CD4-positive, CD25-positive, alpha-beta regulatory T cell (primary cell): ENCODE measurements around the gene C1GALT1. TPM values are rescaled to one million over a fixed set of nuclear protein-coding genes. Genes with fewer than 3 reads are reported as not detected.

Experiments used
- ATAC-seq, 2 donors: fragments of 150-1000 bp; cut with Tn5 transposase; one replicate each; pipeline ENCODE4 v1.10.0; 2021; ENCODE audit warnings: low read depth in 2 of 2, moderate number of reproducible peaks in 2 of 2, moderate library complexity in 1 of 2
- DNase-seq, 3 donors: peaks; one replicate each; pipeline versions ENCODE4 v3.0.0 to v3.0.0-alpha.2; 2012 to 2022; ENCODE audit warnings: mixed read lengths in 1 of 3
- H3K27ac ChIP-seq: one replicate; pipeline ENCODE4 v1.7.0; 2013; ENCODE audit warnings: mild to moderate bottlenecking, low read length; ENCODE audit not compliant: insufficient read depth, poor library complexity, severe bottlenecking
- H3K27me3 ChIP-seq: one replicate; pipeline ENCODE4 v1.7.0; 2013; ENCODE audit warnings: low read length; ENCODE audit not compliant: control insufficient read depth, insufficient read depth
- H3K36me3 ChIP-seq: one replicate; pipeline ENCODE4 v1.7.0; 2013; ENCODE audit warnings: mild to moderate bottlenecking, low read length, moderate library complexity; ENCODE audit not compliant: control insufficient read depth, insufficient read depth
- H3K4me1 ChIP-seq: 2 replicates; pipeline ENCODE4 v1.7.0; 2013; ENCODE audit warnings: mild to moderate bottlenecking, low read length; ENCODE audit not compliant: insufficient read depth, control insufficient read depth, poor library complexity, severe bottlenecking
- H3K4me3 ChIP-seq: one replicate; pipeline ENCODE4 v1.7.0; 2013; ENCODE audit warnings: low read depth, mild to moderate bottlenecking, low read length, moderate library complexity
- H3K9me3 ChIP-seq, 2 experiments: 1 replicate in 1 of 2; 2 replicates in 1 of 2; pipeline ENCODE4 v1.7.0; 2013; ENCODE audit warnings: low read length in 2 of 2, mild to moderate bottlenecking in 1 of 2, moderate library complexity in 1 of 2; ENCODE audit not compliant: control insufficient read depth in 2 of 2
- H3K27ac Mint-ChIP-seq, 3 donors: one replicate each; pipeline ENCODE4 v1.8.0; 2020 to 2022; ENCODE audit warnings: mild to moderate bottlenecking in 3 of 3, mixed read lengths in 3 of 3, moderate library complexity in 2 of 3
- H3K27me3 Mint-ChIP-seq: one replicate; pipeline ENCODE4 v1.8.0; 2022; ENCODE audit warnings: mild to moderate bottlenecking, mixed read lengths
- H3K36me3 Mint-ChIP-seq: one replicate; pipeline ENCODE4 v1.8.0; 2020; ENCODE audit warnings: mixed read lengths
- H3K4me1 Mint-ChIP-seq, 4 donors: one replicate each; pipeline ENCODE4 v1.8.0; 2020 to 2022; ENCODE audit warnings: mixed read lengths in 4 of 4, mild to moderate bottlenecking in 1 of 4
- H3K4me3 Mint-ChIP-seq, 4 donors: one replicate each; pipeline ENCODE4 v1.8.0; 2020 to 2022; ENCODE audit warnings: mild to moderate bottlenecking in 4 of 4, mixed read lengths in 4 of 4, moderate library complexity in 3 of 4
- H3K9me3 Mint-ChIP-seq, 7 donors: one replicate each; pipeline ENCODE4 v1.8.0; 2020 to 2022; ENCODE audit warnings: mixed read lengths in 7 of 7, mild to moderate bottlenecking in 3 of 7, moderate library complexity in 2 of 7
- polyA plus RNA-seq, 4 donors: library from polyadenylated mRNA; unstranded; fragments of 300-500 nt; fragmentation: Illumina TruSeq; gene quantifications; one replicate each; pipeline ENCODE4 v1.2.3, GENCODE V29; 2021
- total RNA-seq: library from RNA; stranded (reverse); gene quantifications from one replicate; pipeline ENCODE4 v1.2.3, GENCODE V29; 2022

Gene C1GALT1
- total and polyA plus RNA-seq, 5 donors from 2014 or later = 31.5 to 36.8 (median 35.6) TPM

GRCh38 chr7:7180725-7181449 lies 1.5 kb upstream of the C1GALT1 start:
- no peak for DNase-seq
- Mint-ChIP-seq H3K36me3 (no peaks in the 10 kb centered on the region), H3K27me3 (peaks cover 6% of the 10 kb centered on the region), H3K27ac (peak overlapping the region; percentile 96 to 100 (median 98)), H3K9me3 (peaks cover 0 to 5% (median 0%) of the 10 kb centered on the region in 7 donors), H3K4me1 (peaks cover 5 to 16% (median 14%) of the 10 kb centered on the region in 4 donors), H3K4me3 (peak overlapping the region; percentile 41 to 96 (median 86))
- ATAC-seq = no peak
- peak overlapping the region; percentile 96 for H3K27ac ChIP-seq
- H3K4me3 ChIP-seq = peak overlapping the region; percentile 96
- no peaks in the 10 kb centered on the region for H3K27me3 ChIP-seq
- no peaks in the 10 kb centered on the region for H3K36me3 ChIP-seq
- H3K4me1 ChIP-seq = peaks cover 30% of the 10 kb centered on the region
- H3K9me3 ChIP-seq = no peaks in the 10 kb centered on the region

GRCh38 chr7:7181519-7182155 lies 707 bp upstream of the C1GALT1 start:
- DNase-seq (peak in 2 of 3 donors; percentile 55 to 86), ATAC-seq (peak; percentile 33 to 39)
- Mint-ChIP-seq H3K4me3 (peak overlapping the region; percentile 92 to 96 (median 94)), H3K4me1 (peaks cover 5 to 16% (median 14%) of the 10 kb centered on the region in 4 donors), H3K36me3 (no peaks in the 10 kb centered on the region), H3K9me3 (peaks cover 0 to 5% (median 0%) of the 10 kb centered on the region in 7 donors), H3K27me3 (peaks cover 6% of the 10 kb centered on the region), H3K27ac (peak overlapping the region; percentile 96 to 100 (median 98))
- H3K27ac ChIP-seq = peak overlapping the region; percentile 96
- no peaks in the 10 kb centered on the region for H3K9me3 ChIP-seq
- no peaks in the 10 kb centered on the region for H3K36me3 ChIP-seq
- H3K4me1 ChIP-seq = peaks cover 30% of the 10 kb centered on the region
- H3K4me3 ChIP-seq = peak overlapping the region; percentile 96
- H3K27me3 ChIP-seq = no peaks in the 10 kb centered on the region

- H3K36me3 Mint-ChIP-seq = no peaks in the 10 kb centered on the region
- H3K27me3 Mint-ChIP-seq = no peaks in the 10 kb centered on the region
- peak overlapping the region; percentile 92 to 96 (median 94) for H3K4me3 Mint-ChIP-seq
- DNase-seq (peak; percentile 40 to 53 (median 44)), ATAC-seq (no peak)
- H3K27ac Mint-ChIP-seq = peak overlapping the region; percentile 83 to 96 (median 90)
- H3K4me1 Mint-ChIP-seq = peaks cover 5 to 16% (median 14%) of the 10 kb centered on the region in 4 donors
- Histone ChIP-seq H3K9me3 (no peaks in the 10 kb centered on the region), H3K4me3 (peak overlapping the region; percentile 91), H3K4me1 (peaks cover 30% of the 10 kb centered on the region), H3K36me3 (no peaks in the 10 kb centered on the region), H3K27ac (peak overlapping the region; percentile 96), H3K27me3 (no peaks in the 10 kb centered on the region)
- H3K9me3 Mint-ChIP-seq = no peaks in the 10 kb centered on the region
Measured at GRCh38 chr7:7183061-7183837, 905 bp downstream of the C1GALT1 start.

DNA sequence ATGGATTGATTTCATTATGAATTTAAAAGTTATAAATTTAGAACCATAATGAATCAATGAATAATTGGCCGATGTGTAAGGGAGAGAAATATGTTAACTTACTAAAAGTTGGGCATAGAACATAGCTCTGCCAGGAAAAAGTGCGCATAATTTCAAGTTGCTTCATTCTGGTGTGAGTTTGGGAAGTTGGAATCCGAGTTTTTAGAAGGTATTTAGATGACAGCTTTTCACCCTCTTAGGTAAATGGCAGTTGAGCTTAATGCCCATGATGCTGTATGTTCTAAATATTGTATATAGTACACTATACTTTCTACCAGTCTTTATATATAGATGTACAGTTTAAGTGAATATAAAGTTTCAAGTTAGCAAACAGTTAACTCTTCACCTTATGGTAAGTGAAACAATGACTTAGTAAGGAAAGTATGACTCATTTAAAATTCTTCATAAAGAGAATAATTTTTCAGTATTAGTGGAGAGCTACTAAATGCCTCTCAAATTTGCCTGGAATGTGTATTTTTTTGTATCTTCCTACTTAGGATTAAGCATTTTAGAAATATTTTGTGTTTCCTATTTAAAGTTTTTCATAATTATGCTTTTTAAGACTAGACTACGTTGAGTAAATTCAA lies 1.6 kb downstream of the C1GALT1 start:
- peak overlapping the region; percentile 91 for H3K4me3 ChIP-seq
- DNase-seq (no peak), ATAC-seq (no peak)
- no peaks in the 10 kb centered on the region for H3K9me3 ChIP-seq
- H3K4me3 Mint-ChIP-seq = peak overlapping the region; percentile 92 to 96 (median 94)
- peaks cover 30% of the 10 kb centered on the region for H3K4me1 ChIP-seq
- H3K36me3 Mint-ChIP-seq = no peaks in the 10 kb centered on the region
- no peak overlapping the region for H3K27ac ChIP-seq
- peaks cover 9 to 22% (median 18%) of the 10 kb centered on the region in 4 donors for H3K4me1 Mint-ChIP-seq
- no peaks in the 10 kb centered on the region for H3K27me3 Mint-ChIP-seq
- H3K9me3 Mint-ChIP-seq = no peaks in the 10 kb centered on the region
- no peaks in the 10 kb centered on the region for H3K36me3 ChIP-seq
- peak overlapping the region; percentile 77 to 96 (median 90) for H3K27ac Mint-ChIP-seq
- H3K27me3 ChIP-seq = no peaks in the 10 kb centered on the region

DNA sequence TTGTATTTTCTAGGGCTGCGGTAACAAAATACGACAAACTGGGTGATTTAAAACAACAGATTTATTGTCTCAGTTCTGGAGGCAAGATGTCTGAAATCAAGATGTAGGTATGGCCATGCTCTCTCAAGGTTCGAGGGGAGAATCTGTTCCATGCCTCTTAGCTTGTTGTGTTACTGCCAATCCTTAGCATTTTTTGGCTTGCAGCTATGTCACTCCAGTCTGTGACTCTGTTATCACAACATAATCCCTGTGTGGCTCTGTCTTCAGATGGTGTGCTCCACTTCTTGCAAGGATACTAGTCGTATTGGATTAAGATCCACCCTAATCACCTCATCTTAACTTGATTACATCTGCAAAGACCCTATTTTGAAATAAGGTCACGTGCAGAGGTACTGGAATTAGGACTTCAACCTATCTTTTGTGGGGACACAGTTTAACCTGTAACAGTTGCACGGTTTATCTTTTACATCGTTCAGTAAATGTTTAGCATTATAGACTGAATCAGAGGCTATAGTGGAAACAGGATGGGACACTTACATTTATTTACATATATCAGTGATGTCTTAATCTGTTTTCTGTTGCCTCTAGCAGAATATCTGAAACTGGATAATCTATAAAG lies 3.1 kb downstream of the C1GALT1 start:
- no peaks in the 10 kb centered on the region for H3K9me3 Mint-ChIP-seq
- H3K4me1 ChIP-seq = peaks cover 30% of the 10 kb centered on the region
- no peaks in the 10 kb centered on the region for H3K36me3 Mint-ChIP-seq
- H3K27me3 Mint-ChIP-seq = no peaks in the 10 kb centered on the region
- DNase-seq (no peak), ATAC-seq (no peak)
- H3K4me1 Mint-ChIP-seq = peaks cover 16 to 23% (median 22%) of the 10 kb centered on the region in 4 donors
- no peaks in the 10 kb centered on the region for H3K36me3 ChIP-seq
- no peak overlapping the region for H3K27ac ChIP-seq
- H3K4me3 ChIP-seq = peak overlapping the region; percentile 9
- H3K9me3 ChIP-seq = no peaks in the 10 kb centered on the region
- H3K27ac Mint-ChIP-seq = no peak overlapping the region
- H3K4me3 Mint-ChIP-seq = peak overlapping the region in 2 of 4 donors; percentile 5 to 45
- H3K27me3 ChIP-seq = no peaks in the 10 kb centered on the region

GRCh38 chr7:7188091-7188490 lies 5.7 kb downstream of the C1GALT1 start:
- H3K9me3 Mint-ChIP-seq = peaks cover 0 to 3% (median 0%) of the 10 kb centered on the region in 7 donors
- H3K27me3 Mint-ChIP-seq = no peaks in the 10 kb centered on the region
- DNase-seq = no peak
- Histone ChIP-seq H3K4me3 (no peak overlapping the region), H3K27ac (no peak overlapping the region), H3K4me1 (peaks cover 22% of the 10 kb centered on the region), H3K27me3 (no peaks in the 10 kb centered on the region), H3K36me3 (no peaks in the 10 kb centered on the region), H3K9me3 (no peaks in the 10 kb centered on the region)
- H3K27ac Mint-ChIP-seq = no peak overlapping the region
- peaks cover 3% of the 10 kb centered on the region for H3K36me3 Mint-ChIP-seq
- no peak overlapping the region for H3K4me3 Mint-ChIP-seq
- peaks cover 21 to 31% (median 27%) of the 10 kb centered on the region in 4 donors for H3K4me1 Mint-ChIP-seq
- ATAC-seq = no peak

- ATAC-seq (no peak), DNase-seq (no peak)
- Mint-ChIP-seq H3K9me3 (peaks cover 0 to 3% (median 0%) of the 10 kb centered on the region in 7 donors), H3K4me3 (no peak overlapping the region), H3K36me3 (peaks cover 3% of the 10 kb centered on the region), H3K27ac (peak overlapping the region in 1 of 3 donors; percentile 22), H3K4me1 (peaks cover 28 to 34% (median 31%) of the 10 kb centered on the region in 4 donors), H3K27me3 (no peaks in the 10 kb centered on the region)
- Histone ChIP-seq H3K27ac (no peak overlapping the region), H3K4me3 (no peak overlapping the region), H3K4me1 (peaks cover 24% of the 10 kb centered on the region), H3K9me3 (no peaks in the 10 kb centered on the region), H3K27me3 (no peaks in the 10 kb centered on the region), H3K36me3 (no peaks in the 10 kb centered on the region)
Measured at GRCh38 chr7:7188742-7189141, 6.4 kb downstream of the C1GALT1 start.
